Non-pigmented ciliary epithelial cell (primary cell): ENCODE measurements around the gene AFTPH.

Source experiments
- DNase-seq: peaks from one replicate; pipeline ENCODE4 v3.0.0-alpha.2; 2010; ENCODE audit warnings: low read depth

AFTPH gene

GRCh38 chr2:64540615-64541014, 16.5 kb downstream of the AFTPH start:
- DNase-seq = no peak

- no peak for DNase-seq
Measured at GRCh38 chr2:64541547-64541946, 17.4 kb downstream of the AFTPH start.

- no peak for DNase-seq
Measured at GRCh38 chr2:64542071-64543007, 18.2 kb downstream of the AFTPH start.

GRCh38 chr2:64543008-64543697, 19.0 kb downstream of the AFTPH start:
- no peak for DNase-seq

GRCh38 chr2:64548761-64549160, 24.6 kb downstream of the AFTPH start:
- DNase-seq = no peak

GRCh38 chr2:64550042-64550441, 25.9 kb downstream of the AFTPH start:
- no peak for DNase-seq

- no peak for DNase-seq
Measured at GRCh38 chr2:64551851-64552250, 27.7 kb downstream of the AFTPH start.

- no peak for DNase-seq
Measured at GRCh38 chr2:64554117-64554516, 30.0 kb downstream of the AFTPH start.

GRCh38 chr2:64558445-64559081, 34.4 kb downstream of the AFTPH start:
- no peak for DNase-seq

- no peak for DNase-seq
Measured at GRCh38 chr2:64562148-64562784, 38.1 kb downstream of the AFTPH start.

GRCh38 chr2:64563436-64563938, 39.4 kb downstream of the AFTPH start:
- no peak for DNase-seq

- DNase-seq = no peak
Measured at GRCh38 chr2:64565949-64566710, 42.0 kb downstream of the AFTPH start.

- DNase-seq = no peak
Measured at GRCh38 chr2:64567473-64567872, 43.3 kb downstream of the AFTPH start.

GRCh38 chr2:64568836-64569235, 44.7 kb downstream of the AFTPH start:
- no peak for DNase-seq

GRCh38 chr2:64574871-64575270, 50.7 kb downstream of the AFTPH start:
- DNase-seq = no peak

- no peak for DNase-seq
Measured at GRCh38 chr2:64581018-64581417, 56.9 kb downstream of the AFTPH start.

- no peak for DNase-seq
Measured at GRCh38 chr2:64581777-64582539, 57.8 kb downstream of the AFTPH start.

GRCh38 chr2:64582774-64583340, 58.7 kb downstream of the AFTPH start:
- no peak for DNase-seq

GRCh38 chr2:64586054-64586453, 61.9 kb downstream of the AFTPH start:
- no peak for DNase-seq

- DNase-seq = no peak
Measured at GRCh38 chr2:64586883-64587481, 62.9 kb downstream of the AFTPH start.
